GM18907 (cell line): ENCODE data around the gene RER1.

Experiments
- ATAC-seq: cut with Tn5 transposase; IDR thresholded peaks from one replicate; pipeline ENCODE4 v1.9.1; 2021; ENCODE audit warnings: mild to moderate bottlenecking, moderate library complexity; ENCODE audit not compliant: unreplicated experiment

Gene RER1

DNA sequence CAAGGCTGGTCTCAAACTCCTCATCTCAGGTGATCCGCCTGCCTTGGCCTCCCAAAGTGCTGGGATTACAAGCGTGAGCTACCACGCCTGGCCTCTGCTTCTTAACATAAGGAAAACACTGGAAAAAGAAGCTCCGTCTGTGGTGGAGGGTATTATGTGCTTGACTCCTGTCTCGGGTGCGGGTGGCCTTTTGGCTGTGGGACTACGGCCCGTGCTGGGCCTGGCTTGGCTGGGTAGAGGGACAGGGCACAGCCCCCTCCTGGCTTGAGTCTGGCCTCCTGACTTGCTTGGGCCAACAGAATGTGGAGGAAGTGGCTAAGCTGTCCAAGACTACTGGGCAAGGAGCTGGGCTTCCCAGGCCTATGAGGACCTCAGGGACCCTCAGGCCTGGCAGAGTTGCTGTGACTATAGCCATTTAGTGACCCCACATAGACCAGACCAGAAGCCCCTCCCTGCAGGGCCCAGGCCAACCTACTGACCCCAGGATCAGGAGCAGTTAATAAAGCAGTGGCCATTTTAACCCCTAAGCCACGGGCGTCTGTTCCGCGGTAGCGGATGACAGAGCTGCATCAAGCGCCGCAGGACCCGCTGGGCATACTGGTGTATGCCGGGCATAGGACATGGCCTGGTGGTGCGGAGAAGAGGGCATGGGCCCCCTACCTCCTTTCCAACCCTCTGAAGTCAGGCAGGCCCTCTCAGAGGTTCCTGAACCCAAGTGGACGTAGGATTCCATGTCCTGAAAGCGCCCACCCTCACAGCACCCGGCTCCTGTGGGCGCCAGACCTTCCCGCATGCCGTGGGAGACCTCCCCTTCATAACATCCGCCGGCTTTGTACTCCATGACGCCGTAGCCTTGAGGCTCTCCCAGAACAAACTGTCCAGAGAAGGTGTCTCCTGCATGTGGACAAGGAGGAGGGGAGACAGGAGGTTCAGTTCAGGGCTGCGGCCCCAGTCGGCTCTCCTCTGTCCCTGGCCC is 4.7 kb upstream of the RER1 start:
- ATAC-seq = no peak

DNA sequence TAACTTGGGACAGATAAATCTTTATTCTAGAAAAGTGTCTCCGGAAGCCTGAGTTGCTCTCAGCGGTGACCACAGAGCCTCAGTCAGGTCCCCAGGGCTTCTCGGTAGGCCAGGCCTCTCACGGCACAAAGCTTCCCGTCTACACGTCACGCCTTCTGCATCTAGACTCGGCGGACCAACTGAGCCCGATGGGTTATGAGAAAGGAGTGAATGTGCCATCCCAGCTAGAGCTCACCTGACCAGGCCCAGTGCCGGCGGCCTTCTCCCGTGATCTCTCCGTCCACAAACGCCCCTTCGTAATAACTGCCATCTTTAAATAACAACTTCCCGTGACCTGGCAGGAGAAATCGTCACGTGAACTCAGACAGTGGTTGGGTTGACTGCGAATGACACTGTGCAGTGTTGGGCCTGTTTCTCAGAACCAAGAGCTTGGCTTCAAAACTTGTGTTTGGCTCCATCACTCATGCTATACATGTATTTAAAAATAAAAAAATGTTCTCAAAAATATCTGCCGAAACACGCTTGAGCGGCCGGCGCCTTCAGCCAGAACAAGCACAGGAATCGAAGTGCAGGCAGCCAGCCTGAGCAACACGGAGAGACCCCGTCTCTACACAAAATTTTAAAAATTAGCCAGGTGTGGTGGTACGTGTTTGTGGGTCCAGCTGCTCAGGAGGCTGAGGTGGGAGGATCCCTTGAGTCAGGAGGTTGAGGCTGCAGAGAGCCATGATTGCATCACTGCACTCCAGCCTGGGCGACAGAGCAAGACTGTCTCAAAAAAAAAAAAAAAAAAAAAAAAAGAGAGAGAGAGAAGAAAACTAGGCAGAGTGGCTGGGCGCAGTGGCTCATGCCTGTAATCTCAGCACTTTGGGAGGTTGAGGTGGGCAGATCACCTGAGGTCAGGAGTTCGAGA is 3.4 kb upstream of the RER1 start:
- ATAC-seq = no peak

GRCh38 chr1:2389644-2390043 is 2.0 kb upstream of the RER1 start:
- ATAC-seq = no peak

DNA sequence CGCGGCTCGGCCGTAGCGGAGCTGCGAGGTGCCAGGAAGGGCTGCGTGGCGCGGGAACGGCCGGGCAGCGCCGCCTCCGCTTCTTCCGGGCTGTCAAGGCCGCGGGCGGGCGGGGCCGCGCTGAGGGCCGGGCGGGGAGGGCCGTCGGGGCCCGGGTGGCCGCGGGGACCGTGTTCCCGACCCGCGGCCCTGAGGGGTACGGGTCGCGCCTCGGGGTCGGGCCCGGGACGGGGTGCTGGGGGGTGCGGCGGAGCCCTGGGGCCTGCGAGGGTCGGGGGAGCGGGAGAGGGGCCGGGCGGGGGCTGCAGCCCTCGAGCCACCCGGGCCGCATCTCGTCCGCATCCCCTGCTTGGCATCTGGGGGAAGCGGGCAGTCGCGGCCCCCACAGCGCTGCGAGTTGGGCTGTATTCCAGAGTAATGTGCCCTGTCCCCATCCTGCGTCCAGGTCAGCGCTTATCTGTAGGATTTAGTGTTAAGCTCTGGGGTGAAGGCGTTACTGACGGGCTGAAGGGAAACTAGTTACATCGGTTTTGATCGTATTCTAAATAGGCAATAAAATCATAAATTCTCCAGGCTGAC is 379 bp downstream of the RER1 start:
- peak; percentile 14 for ATAC-seq

DNA sequence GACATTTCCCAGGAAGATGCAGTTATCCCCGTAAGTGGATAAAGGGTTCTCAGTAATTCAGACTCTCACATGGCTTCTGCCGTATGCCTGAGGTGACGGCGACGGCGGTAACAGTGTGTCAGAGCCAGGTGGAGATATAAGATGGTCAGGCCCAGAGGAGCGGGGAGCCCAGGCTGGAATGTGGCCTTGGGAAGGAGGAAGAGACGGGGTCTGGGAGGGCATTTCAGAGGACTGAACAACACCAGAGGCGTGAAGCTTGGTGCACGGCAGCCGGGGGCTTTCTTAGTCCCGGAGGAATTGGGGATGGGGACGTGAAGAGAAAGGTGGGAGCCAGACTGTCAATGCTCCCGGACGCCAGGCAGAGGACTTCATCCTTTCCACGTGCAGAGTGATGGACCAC is 1.0 kb downstream of the RER1 start:
- no peak for ATAC-seq

DNA sequence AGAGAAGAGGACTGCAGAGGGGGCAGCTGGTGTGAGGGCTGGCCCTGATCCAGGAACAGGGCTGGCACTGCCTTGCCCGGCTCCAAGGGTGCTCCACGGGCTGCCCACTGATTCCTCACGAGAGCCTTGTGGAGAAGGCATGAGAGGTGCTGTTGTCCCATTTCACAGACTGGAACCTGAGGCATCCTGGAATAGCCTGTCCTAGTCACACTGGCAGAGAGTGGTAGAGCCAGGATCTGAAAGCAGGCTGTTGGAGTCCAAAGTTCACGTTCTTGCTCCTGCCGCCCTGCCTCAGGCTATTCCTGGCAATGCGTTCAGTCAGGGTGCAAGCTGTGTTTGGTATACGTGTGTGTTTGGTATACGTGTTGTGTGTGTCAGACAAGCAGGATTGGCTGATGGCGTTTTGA is 1.8 kb downstream of the RER1 start:
- no peak for ATAC-seq

DNA sequence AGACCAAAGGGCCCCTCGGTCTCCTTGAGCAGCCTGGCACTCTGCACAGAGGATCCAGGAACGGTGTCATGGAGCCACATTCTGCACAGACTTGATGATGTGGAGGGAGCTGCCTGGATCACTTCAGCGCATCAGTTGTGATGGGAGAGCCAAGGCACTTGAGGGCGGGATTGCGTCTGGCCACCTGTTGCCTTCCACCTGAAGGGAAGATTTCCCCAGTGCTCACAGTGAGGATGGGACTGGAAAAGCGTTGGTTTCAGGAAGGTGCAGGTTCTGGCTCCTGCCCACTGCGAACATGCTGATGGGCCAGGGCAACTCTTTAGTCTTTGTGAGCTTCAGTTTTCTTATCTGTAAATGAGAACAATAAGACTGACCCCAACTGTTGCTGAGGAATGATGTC is 2.6 kb downstream of the RER1 start:
- no peak for ATAC-seq

DNA sequence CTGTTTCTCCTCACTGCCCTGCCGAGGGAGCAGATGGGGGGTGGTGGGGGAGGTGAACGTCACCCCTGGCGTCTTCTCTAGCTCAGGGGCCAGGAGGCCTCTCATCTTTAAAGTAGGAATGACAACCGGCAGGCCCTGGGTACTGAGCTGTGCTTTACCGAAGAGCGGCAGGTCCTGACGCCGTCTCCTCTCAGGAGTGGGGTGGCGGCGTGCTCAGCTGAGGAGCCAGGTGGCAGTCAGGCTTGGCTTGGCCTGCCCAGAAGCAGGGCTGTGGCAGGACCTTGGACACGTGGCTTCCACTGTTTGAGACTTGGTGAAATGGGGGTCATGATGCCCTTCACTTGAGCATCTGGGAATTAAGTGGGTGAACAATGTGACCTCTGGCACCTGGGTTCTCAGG is 3.1 kb downstream of the RER1 start:
- no peak for ATAC-seq

DNA sequence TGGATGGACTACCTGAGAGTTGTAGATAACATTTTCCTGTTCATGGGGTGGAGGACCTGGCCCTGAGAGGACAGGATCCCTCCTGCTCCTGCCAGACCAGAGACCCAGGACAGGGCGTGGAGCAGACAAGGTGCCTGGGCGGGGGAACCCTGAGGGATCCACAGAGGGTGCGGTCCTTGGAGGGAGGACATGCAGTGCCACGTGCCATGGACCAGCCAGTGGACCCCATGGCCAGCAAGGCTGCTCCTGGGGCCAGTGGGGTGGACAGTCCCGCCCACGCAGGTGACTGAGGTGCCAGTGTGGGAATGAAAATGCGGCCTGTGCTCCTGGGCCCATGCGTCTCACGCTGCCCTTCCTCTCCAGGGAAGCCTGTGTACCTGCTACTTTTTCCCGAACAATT is 3.6 kb downstream of the RER1 start:
- no peak for ATAC-seq

GRCh38 chr1:2396059-2396458 is 4.4 kb downstream of the RER1 start:
- no peak for ATAC-seq

GRCh38 chr1:2396476-2396875 is 4.8 kb downstream of the RER1 start:
- ATAC-seq = no peak

GRCh38 chr1:2397007-2397679 is 5.5 kb downstream of the RER1 start:
- ATAC-seq = no peak

- no peak for ATAC-seq
These were observed 7.2 kb downstream of the RER1 start for GRCh38 chr1:2398871-2399270.

- ATAC-seq = no peak
These were observed 8.4 kb downstream of the RER1 start for GRCh38 chr1:2399890-2400575.

DNA sequence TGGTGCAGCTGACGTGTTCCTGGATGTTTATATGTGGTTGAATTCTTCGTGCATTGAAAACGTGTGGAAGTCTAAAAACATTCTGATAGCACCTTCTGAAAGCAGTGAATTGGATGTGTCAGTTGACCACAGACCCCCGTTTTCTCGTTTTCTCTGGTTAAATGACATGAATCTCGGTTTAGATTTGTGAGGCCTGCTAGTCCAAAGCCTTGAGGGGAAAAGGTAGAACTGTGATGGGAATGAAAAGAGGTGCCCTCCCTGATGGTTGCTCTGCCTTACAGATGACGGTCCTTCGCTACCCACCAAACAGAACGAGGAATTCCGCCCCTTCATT is 8.9 kb downstream of the RER1 start:
- ATAC-seq = no peak

DNA sequence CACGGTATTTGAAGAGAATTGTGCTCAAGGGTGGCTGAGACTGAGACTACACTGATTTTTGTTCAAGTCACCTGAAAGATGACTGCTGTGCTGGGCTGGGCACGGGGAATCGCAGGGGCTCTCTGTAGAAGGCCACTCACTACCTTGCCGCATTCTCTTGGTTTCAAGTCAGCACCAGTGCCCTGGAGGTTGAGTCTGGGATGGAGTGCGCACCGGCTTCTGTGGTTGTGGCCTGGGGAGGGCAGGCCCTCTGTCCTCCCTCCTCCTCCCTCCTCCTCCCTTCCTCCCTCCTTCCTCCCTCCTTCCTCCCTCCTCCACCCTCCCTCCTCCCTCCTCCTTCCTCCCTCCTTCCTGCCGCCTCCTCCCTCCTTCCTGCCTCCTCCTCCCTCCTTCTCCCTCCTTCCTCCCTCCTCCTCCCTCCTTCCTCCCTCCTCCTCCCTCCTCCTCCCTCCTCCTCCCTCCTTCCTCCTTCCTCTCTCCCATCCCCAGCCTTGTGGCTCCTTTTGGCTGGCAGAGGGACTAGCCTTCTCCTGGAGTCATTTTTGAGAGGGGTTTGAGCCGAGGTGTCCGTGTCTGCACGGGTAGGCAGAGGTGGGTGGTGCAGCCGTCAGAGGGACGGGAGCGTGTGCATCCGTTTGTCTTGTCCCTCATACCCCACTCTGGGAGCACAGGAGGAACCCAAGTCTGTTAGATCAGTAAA is 9.5 kb downstream of the RER1 start:
- ATAC-seq = no peak

- no peak for ATAC-seq
These were observed 10.8 kb downstream of the RER1 start for GRCh38 chr1:2402420-2402819.

- no peak for ATAC-seq
These were observed 11.6 kb downstream of the RER1 start for GRCh38 chr1:2403273-2403672.

DNA sequence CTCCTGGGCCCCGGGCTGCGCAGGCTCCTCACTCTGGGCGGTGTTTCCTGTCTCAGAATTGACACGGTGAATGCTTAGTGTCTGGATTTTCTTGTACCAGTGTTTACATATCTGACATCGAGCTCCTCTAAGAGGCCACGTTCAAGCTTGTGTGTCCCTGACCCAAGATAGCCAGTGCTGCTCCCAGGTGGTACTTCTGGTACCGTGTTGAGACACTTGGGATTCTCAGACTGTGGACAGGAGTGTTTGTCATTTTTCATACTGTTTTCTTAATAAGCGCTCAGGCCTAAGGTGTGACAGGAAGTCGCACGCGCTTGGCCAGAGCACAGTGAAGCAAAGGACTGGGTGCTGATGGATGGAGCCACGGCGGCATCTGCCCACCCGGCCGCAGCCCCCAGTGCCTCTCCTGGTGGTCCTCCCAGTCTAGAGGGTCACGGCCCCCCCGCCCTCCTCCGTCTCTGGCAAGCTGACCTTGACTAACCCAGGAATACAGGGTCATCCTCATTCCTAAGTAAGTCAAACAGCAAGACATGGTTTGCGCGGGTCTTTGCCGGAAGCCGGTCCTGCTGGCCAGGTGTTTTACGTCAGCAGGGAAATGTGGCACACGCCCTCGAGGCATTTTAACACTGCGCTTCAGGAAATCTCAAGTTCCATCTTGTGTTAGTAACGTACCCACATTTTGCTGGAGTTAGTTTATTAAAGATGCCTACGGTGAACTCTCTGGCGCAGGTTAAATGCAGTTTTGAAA is 12.7 kb downstream of the RER1 start:
- no peak for ATAC-seq
